ENCODE data around the gene KIAA1328. TPM values are rescaled to one million over a fixed set of nuclear protein-coding genes. Genes with fewer than 3 reads are reported as not detected.

The KIAA1328 gene
- total and polyA plus RNA-seq, 2 donors (not counting 3 experiments of a cell fraction or from before 2014, with no cell fraction given), result 2.7 to 6.5 TPM

DNA sequence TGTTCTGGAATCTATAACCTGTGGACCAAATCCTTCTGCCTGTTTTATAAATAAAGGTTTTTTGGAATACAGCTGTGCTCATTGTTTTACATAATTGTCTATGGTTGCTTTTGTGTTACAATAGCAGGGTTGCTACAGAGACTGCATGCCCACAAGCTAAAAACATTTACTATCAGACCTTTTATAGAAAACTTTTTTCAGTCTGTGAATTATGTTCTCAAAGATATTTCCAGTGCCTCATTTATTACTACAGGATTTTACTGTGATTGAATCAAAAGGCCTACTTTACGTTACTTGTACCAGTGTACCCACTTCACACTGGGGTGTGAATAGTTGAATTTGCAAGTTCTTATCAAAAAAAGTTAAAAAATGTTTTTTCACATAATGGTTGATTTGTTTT is 7.0 kb downstream of the KIAA1328 start:
- Histone ChIP-seq H3K27me3 (ENCODE audit: control insufficient read depth in 2 of 2, insufficient read depth in 2 of 2, low read length in 2 of 2) (no peaks in the 10 kb centered on the region), H3K4me1 (ENCODE audit: control insufficient read depth, extremely low read depth, insufficient read depth, low read length) (no peaks in the 10 kb centered on the region), H2AFZ (ENCODE audit: low read depth, low read length) (no peak overlapping the region), H3K79me2 (ENCODE audit: control insufficient read depth, insufficient read depth, low read length) (no peaks in the 10 kb centered on the region), H3K9ac (replicated peaks; ENCODE audit: extremely low read depth, insufficient read depth, low read length) (no peak overlapping the region), H3K4me2 (ENCODE audit: insufficient read depth, low read length) (no peak overlapping the region), H3K27ac (ENCODE audit: insufficient read depth, low read depth, low read length) (no peak overlapping the region), H4K20me1 (replicated peaks; ENCODE audit: control insufficient read depth, extremely low read depth, insufficient read depth, low read length) (no peaks in the 10 kb centered on the region), H3K4me3 (replicated peaks in 1 of 3; ENCODE audit: insufficient read depth in 1 of 3, low read depth in 1 of 3, low read length in 3 of 3) (no peak overlapping the region), H3K9me1 (replicated peaks; ENCODE audit: control insufficient read depth, extremely low read depth, insufficient read depth, low read length) (no peaks in the 10 kb centered on the region), H3K9me3 (replicated peaks; ENCODE audit: control insufficient read depth, insufficient read depth, low read length) (no peaks in the 10 kb centered on the region), H3K36me3 (ENCODE audit: control insufficient read depth in 2 of 2, extremely low read depth in 1 of 2, insufficient read depth in 2 of 2, low read length in 2 of 2) (no peaks in the 10 kb centered on the region)
- dilution Hi-C loops (cut with MboI; ENCODE audit: extremely low pct_ligation_motif_present, low sequenced_read_pairs) (no loop called here), intact Hi-C loops (cut with micrococcal nuclease) (no loop called here)
- ChIA-PET CTCF (no interaction called here), POLR2A (no interaction called here)
- TF ChIP-seq MYC (IDR thresholded peaks at IDR 0.05; ENCODE audit: low read depth, low read length) (no peak), GATA2 (IDR thresholded peaks at IDR 0.05; ENCODE audit: insufficient read depth, insufficient read length, low read depth, low read length) (no peak), JUN (IDR thresholded peaks at IDR 0.05; ENCODE audit: borderline replicate concordance, insufficient read depth, insufficient read length, low read depth) (no peak), EZH2 (IDR thresholded peaks at IDR 0.05; ENCODE audit: borderline replicate concordance, low read depth, low read length, severe bottlenecking) (no peak), FOS (IDR thresholded peaks at IDR 0.05; ENCODE audit: borderline replicate concordance, insufficient read depth, low read length) (no peak), POLR2AphosphoS5 (IDR thresholded peaks at IDR 0.05; ENCODE audit: insufficient read depth, low read depth, low read length) (no peak), POLR2A (IDR thresholded peaks at IDR 0.05; ENCODE audit: low read depth, low read length) (no peak)
- TF ChIP-seq, protein P1, sequence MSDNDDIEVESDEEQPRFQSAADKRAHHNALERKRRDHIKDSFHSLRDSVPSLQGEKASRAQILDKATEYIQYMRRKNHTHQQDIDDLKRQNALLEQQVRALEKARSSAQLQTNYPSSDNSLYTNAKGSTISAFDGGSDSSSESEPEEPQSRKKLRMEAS (IDR thresholded peaks at IDR 0.05; ENCODE audit: insufficient read depth, insufficient read length), result no peak
- TF ChIP-seq, protein P2, sequence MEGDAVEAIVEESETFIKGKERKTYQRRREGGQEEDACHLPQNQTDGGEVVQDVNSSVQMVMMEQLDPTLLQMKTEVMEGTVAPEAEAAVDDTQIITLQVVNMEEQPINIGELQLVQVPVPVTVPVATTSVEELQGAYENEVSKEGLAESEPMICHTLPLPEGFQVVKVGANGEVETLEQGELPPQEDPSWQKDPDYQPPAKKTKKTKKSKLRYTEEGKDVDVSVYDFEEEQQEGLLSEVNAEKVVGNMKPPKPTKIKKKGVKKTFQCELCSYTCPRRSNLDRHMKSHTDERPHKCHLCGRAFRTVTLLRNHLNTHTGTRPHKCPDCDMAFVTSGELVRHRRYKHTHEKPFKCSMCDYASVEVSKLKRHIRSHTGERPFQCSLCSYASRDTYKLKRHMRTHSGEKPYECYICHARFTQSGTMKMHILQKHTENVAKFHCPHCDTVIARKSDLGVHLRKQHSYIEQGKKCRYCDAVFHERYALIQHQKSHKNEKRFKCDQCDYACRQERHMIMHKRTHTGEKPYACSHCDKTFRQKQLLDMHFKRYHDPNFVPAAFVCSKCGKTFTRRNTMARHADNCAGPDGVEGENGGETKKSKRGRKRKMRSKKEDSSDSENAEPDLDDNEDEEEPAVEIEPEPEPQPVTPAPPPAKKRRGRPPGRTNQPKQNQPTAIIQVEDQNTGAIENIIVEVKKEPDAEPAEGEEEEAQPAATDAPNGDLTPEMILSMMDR (IDR thresholded peaks at IDR 0.05; ENCODE audit: extremely low read depth in 1 of 2, insufficient read depth in 1 of 2, low read depth in 1 of 2, low read length in 2 of 2), result no peak
- no peak for FAIRE-seq
- no TSS peak for BruUV-seq (replicated peaks)
- no peak for DNase-seq (ENCODE audit: low read depth, low spot score)
